DMS153 treated with DMSO at 0.1 percent for 48 hours (cell line): ENCODE results near the gene ANKS1A.
"Not testable (repeated sequence)": the region's sequence is repeated elsewhere in the genome, so short reads cannot be mapped to it uniquely, and the experiment has no call there.

Experiments
- DNase-seq: peaks from one replicate; lab custom pipeline; 2025; ENCODE audit not compliant: unreplicated experiment; lab: John Stamatoyannopoulos, UW

ANKS1A gene

GRCh38 chr6:34888874-34889555 lies at the start of gene ANKS1A:
TSS of gene ANKS1A (plus strand) at chr6:34889255. CDS start at chr6:34889403, 148 bp downstream.
- peak; percentile 67 for DNase-seq

GRCh38 chr6:34839666-34840352 lies 49.2 kb upstream of the ANKS1A start:
- DNase-seq = no peak

GRCh38 chr6:34849066-34849465 lies 40.0 kb upstream of the ANKS1A start:
- not testable (repeated sequence) for DNase-seq

GRCh38 chr6:34851361-34851760 lies 37.7 kb upstream of the ANKS1A start:
- DNase-seq = no peak

- no peak for DNase-seq
These were observed 36.5 kb upstream of the ANKS1A start for GRCh38 chr6:34852406-34853085.

- DNase-seq = no peak
These were observed 33.6 kb upstream of the ANKS1A start for GRCh38 chr6:34855463-34855862.

GRCh38 chr6:34858681-34859080 lies 30.4 kb upstream of the ANKS1A start:
- DNase-seq = no peak

- no peak for DNase-seq
These were observed 29.1 kb upstream of the ANKS1A start for GRCh38 chr6:34859951-34860350.

- DNase-seq = no peak
These were observed 28.3 kb upstream of the ANKS1A start for GRCh38 chr6:34860776-34861175.

GRCh38 chr6:34864007-34864406 lies 25.0 kb upstream of the ANKS1A start:
- DNase-seq = no peak

GRCh38 chr6:34865107-34865506 lies 23.9 kb upstream of the ANKS1A start:
- no peak for DNase-seq

GRCh38 chr6:34866509-34866908 lies 22.5 kb upstream of the ANKS1A start:
- DNase-seq = no peak

- DNase-seq = no peak
These were observed 21.6 kb upstream of the ANKS1A start for GRCh38 chr6:34867484-34867883.

GRCh38 chr6:34871853-34872252 lies 17.2 kb upstream of the ANKS1A start:
- no peak for DNase-seq

GRCh38 chr6:34872332-34872731 lies 16.7 kb upstream of the ANKS1A start:
- DNase-seq = no peak

- no peak for DNase-seq
These were observed 13.5 kb upstream of the ANKS1A start for GRCh38 chr6:34875292-34876213.

GRCh38 chr6:34876472-34876871 lies 12.6 kb upstream of the ANKS1A start:
- DNase-seq = no peak

- no peak for DNase-seq
These were observed 11.8 kb upstream of the ANKS1A start for GRCh38 chr6:34877259-34877658.

GRCh38 chr6:34877869-34878485 lies 11.1 kb upstream of the ANKS1A start:
- no peak for DNase-seq

GRCh38 chr6:34884073-34884472 lies 5.0 kb upstream of the ANKS1A start:
- not testable (repeated sequence) for DNase-seq

GRCh38 chr6:34884996-34885395 lies 4.1 kb upstream of the ANKS1A start:
- no peak for DNase-seq
